Measurements from ENCODE around the gene MEIS2. TPM values are rescaled to one million over a fixed set of nuclear protein-coding genes. Genes with fewer than 3 reads are reported as not detected.

Gene MEIS2
- total RNA-seq, 2 experiments from 2014 or later, result not detected

GRCh38 chr15:37053166-37053565 lies 47.2 kb downstream of the MEIS2 start:
- TF ChIP-seq CTCF (IDR thresholded peaks at IDR 0.05), result no peak

GRCh38 chr15:37050345-37050744 lies 50.0 kb downstream of the MEIS2 start:
- Histone ChIP-seq H3K4me3 (ENCODE audit: low read length) (no peak overlapping the region), H3K36me3 (ENCODE audit: insufficient read depth, low read length) (no peaks in the 10 kb centered on the region), H3K27me3 (ENCODE audit: control insufficient read depth in 1 of 2, insufficient read depth in 2 of 2, low read length in 2 of 2) (no peaks in the 10 kb centered on the region), H3K27ac (ENCODE audit: low read depth in 1 of 2, low read length in 2 of 2) (no peak overlapping the region), H3K9me3 (ENCODE audit: control insufficient read depth in 1 of 2, insufficient read depth in 1 of 2, low read length in 2 of 2) (no peaks in the 10 kb centered on the region), H3K4me1 (ENCODE audit: insufficient read depth, low read length) (no peaks in the 10 kb centered on the region)
- ChIA-PET POLR2A (no interaction called here), CTCF (no interaction called here)
- Mint-ChIP-seq H3K4me3 (no peak overlapping the region), H3K4me1 (ENCODE audit: low read depth) (no peaks in the 10 kb centered on the region), H3K27ac (no peak overlapping the region), H3K36me3 (ENCODE audit: low read depth) (no peaks in the 10 kb centered on the region), H3K9me3 (no peaks in the 10 kb centered on the region), H3K27me3 (peaks cover 15% of the 10 kb centered on the region)
- intact Hi-C loops (cut with DNase I, micrococcal nuclease), result no loop called here
- ATAC-seq (ENCODE audit: poor library complexity) (no peak), DNase-seq (no peak)
- no peak for TF ChIP-seq CTCF (IDR thresholded peaks at IDR 0.05)

More at GRCh38 chr15:37053166-37053565, 47.2 kb downstream of the MEIS2 start:
- Mint-ChIP-seq H3K36me3 (ENCODE audit: low read depth) (no peaks in the 10 kb centered on the region), H3K4me1 (ENCODE audit: low read depth) (no peaks in the 10 kb centered on the region), H3K9me3 (peaks cover 2% of the 10 kb centered on the region), H3K27ac (no peak overlapping the region), H3K4me3 (no peak overlapping the region), H3K27me3 (no peaks in the 10 kb centered on the region)
- Histone ChIP-seq H3K36me3 (ENCODE audit: insufficient read depth, low read length) (no peaks in the 10 kb centered on the region), H3K27me3 (ENCODE audit: control insufficient read depth in 1 of 2, insufficient read depth in 2 of 2, low read length in 2 of 2) (no peaks in the 10 kb centered on the region), H3K4me1 (ENCODE audit: insufficient read depth, low read length) (no peaks in the 10 kb centered on the region), H3K9me3 (ENCODE audit: control insufficient read depth in 1 of 2, insufficient read depth in 1 of 2, low read length in 2 of 2) (peaks cover 0 to 6% of the 10 kb centered on the region in 2 experiments), H3K27ac (ENCODE audit: low read depth in 1 of 2, low read length in 2 of 2) (no peak overlapping the region), H3K4me3 (ENCODE audit: low read length) (no peak overlapping the region)
- intact Hi-C loops (cut with DNase I, micrococcal nuclease), result no loop called here
- DNase-seq (no peak), ATAC-seq (ENCODE audit: poor library complexity) (no peak)
- CTCF ChIA-PET, result no interaction called here
- POLR2A ChIA-PET, result no interaction called here

DNA sequence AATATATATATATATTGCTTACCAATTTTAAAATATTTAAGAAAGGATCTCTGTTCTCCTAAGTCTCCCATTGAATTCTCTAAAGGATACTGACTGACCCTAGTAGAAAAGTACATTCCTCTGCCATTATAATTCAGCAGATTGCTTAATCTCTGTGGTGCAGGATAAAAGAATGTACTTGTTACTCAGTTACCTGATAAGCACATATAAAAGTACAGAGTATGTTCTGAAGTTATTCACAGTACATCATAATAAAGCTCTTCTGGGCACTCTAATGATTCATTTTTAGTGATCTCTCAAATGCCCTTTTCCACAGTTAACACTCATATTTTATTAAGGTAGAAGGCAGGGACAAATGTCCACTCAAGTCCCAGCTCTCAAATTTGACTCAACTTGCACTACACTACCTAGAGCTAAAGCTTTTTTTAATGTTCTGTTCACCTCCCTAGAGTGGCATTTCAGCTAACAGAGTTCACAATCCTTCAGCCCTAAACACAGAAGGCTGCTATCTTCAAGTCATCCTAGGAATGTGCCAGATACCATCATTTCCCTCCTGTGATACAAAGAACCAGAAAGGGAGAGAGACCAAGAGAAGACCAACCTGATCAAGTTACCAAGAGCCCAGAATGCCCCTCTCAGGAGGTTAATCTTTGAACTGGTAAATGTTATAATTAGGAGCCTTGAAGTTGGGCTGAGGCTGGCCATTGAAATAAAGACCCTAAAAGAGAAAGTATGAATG lies 53.3 kb downstream of the MEIS2 start:
- Histone ChIP-seq H3K27ac (ENCODE audit: low read depth in 1 of 2, low read length in 2 of 2) (no peak overlapping the region), H3K4me3 (ENCODE audit: low read length) (no peak overlapping the region), H3K27me3 (ENCODE audit: control insufficient read depth in 1 of 2, insufficient read depth in 2 of 2, low read length in 2 of 2) (no peaks in the 10 kb centered on the region), H3K4me1 (ENCODE audit: insufficient read depth, low read length) (no peaks in the 10 kb centered on the region), H3K9me3 (ENCODE audit: control insufficient read depth in 1 of 2, insufficient read depth in 1 of 2, low read length in 2 of 2) (no peaks in the 10 kb centered on the region), H3K36me3 (ENCODE audit: insufficient read depth, low read length) (no peaks in the 10 kb centered on the region)
- H3K4me1 Mint-ChIP-seq (ENCODE audit: low read depth), result no peaks in the 10 kb centered on the region
- ATAC-seq (ENCODE audit: poor library complexity) (no peak), DNase-seq (no peak)
- H3K9me3 Mint-ChIP-seq, result no peaks in the 10 kb centered on the region
- H3K4me3 Mint-ChIP-seq, result no peak overlapping the region
- H3K27me3 Mint-ChIP-seq, result peaks cover 15% of the 10 kb centered on the region
- no peaks in the 10 kb centered on the region for H3K36me3 Mint-ChIP-seq (ENCODE audit: low read depth)
- CTCF ChIA-PET, result no interaction called here
- intact Hi-C loops (cut with DNase I, micrococcal nuclease), result no loop called here
- no peak overlapping the region for H3K27ac Mint-ChIP-seq
- POLR2A ChIA-PET, result no interaction called here
- TF ChIP-seq CTCF (IDR thresholded peaks at IDR 0.05), result no peak
